Endothelial cell of hepatic sinusoid (primary cell): Measurements from ENCODE around the gene GFOD1.

Experiments
- in situ Hi-C: cut with HindIII; loops from 2 replicates; pipeline ENCODE4 v1.10.0; 2017; ENCODE audit warnings: low sequenced_read_pairs

The GFOD1 gene

GRCh38 chr6:13487122-13488014, at the start of gene GFOD1:
Gene GFOD1, minus strand, starts transcription at chr6:13487600. Its CDS starts 710 bp downstream, at chr6:13486890.
- in situ Hi-C loops: no loop called here

- in situ Hi-C loops: loop anchor here (5.0 to 25.0 kb wide), 2 partner anchors 70 to 200 kb away; partner anchors contain the start of gene TBC1D7
Observed at GRCh38 chr6:13536796-13537526, 49.6 kb upstream of the GFOD1 start.

GRCh38 chr6:13535306-13535705, 47.9 kb upstream of the GFOD1 start:
- in situ Hi-C loops: loop anchor here (5.0 to 25.0 kb wide), 2 partner anchors 68 to 198 kb away; partner anchors contain the start of gene TBC1D7

GRCh38 chr6:13534536-13534935, 47.1 kb upstream of the GFOD1 start:
- in situ Hi-C loops: loop anchor here (25.0 kb wide), 1 partner anchor 197 kb away; the partner anchor contains the start of gene TBC1D7

GRCh38 chr6:13531956-13532355, 44.6 kb upstream of the GFOD1 start:
- in situ Hi-C loops: loop anchor here (25.0 kb wide), 1 partner anchor 195 kb away; the partner anchor contains the start of gene TBC1D7

- in situ Hi-C loops: loop anchor here (25.0 kb wide), 1 partner anchor 192 kb away; the partner anchor contains the start of gene TBC1D7
Observed at GRCh38 chr6:13528777-13529343, 41.5 kb upstream of the GFOD1 start.

- in situ Hi-C loops: loop anchor here (25.0 kb wide), 1 partner anchor 191 kb away; the partner anchor contains the start of gene TBC1D7
Observed at GRCh38 chr6:13528232-13528631, 40.8 kb upstream of the GFOD1 start.

- in situ Hi-C loops: loop anchor here (25.0 kb wide), 1 partner anchor 190 kb away; the partner anchor contains the start of gene TBC1D7
Observed at GRCh38 chr6:13527671-13528056, 40.3 kb upstream of the GFOD1 start.

- in situ Hi-C loops: loop anchor here (25.0 kb wide), 1 partner anchor 190 kb away; the partner anchor contains the start of gene TBC1D7
Observed at GRCh38 chr6:13526727-13527670, 39.6 kb upstream of the GFOD1 start.

- in situ Hi-C loops: loop anchor here (25.0 kb wide), 1 partner anchor 189 kb away; the partner anchor contains the start of gene TBC1D7
Observed at GRCh38 chr6:13526357-13526726, 38.9 kb upstream of the GFOD1 start.

GRCh38 chr6:13524801-13525508, 37.6 kb upstream of the GFOD1 start:
- in situ Hi-C loops: loop anchor here (25.0 kb wide), 1 partner anchor 188 kb away; the partner anchor contains the start of gene TBC1D7

GRCh38 chr6:13523826-13524622, 36.6 kb upstream of the GFOD1 start:
- in situ Hi-C loops: no loop called here

GRCh38 chr6:13522656-13523055, 35.3 kb upstream of the GFOD1 start:
- in situ Hi-C loops: no loop called here

- in situ Hi-C loops: no loop called here
Observed at GRCh38 chr6:13519839-13520238, 32.4 kb upstream of the GFOD1 start.

GRCh38 chr6:13517116-13517515, 29.7 kb upstream of the GFOD1 start:
- in situ Hi-C loops: no loop called here

GRCh38 chr6:13515912-13516311, 28.5 kb upstream of the GFOD1 start:
- in situ Hi-C loops: no loop called here

GRCh38 chr6:13513626-13514502, 26.5 kb upstream of the GFOD1 start:
- in situ Hi-C loops: no loop called here
